ENCODE measurements around the gene WNT10A. TPM values are rescaled to one million over a fixed set of nuclear protein-coding genes. Genes with fewer than 3 reads are reported as not detected.

WNT10A gene
- total and polyA plus RNA-seq, 4 experiments from 2014 or later: 7.6 to 12.4 (median 9.6) TPM

DNA sequence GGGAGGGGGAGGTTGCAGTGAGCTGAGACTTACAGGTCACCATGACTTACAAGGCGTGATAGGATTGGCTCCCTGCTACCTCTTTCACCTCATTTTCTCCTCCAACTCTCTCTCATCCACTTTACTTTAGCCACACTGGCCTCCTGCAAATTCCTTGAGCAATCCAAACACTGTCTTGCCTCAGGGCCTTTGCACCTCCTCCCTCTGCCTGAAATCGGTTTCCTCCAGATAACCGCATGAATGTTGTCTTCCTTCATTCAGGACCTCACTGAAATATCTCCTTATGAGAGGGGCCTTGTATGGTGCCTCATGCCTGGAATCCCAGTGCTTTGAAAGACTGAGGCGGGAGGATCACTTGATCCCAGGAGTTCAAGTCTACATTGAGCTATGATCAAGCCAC is 21.8 kb downstream of the WNT10A start:
- Histone ChIP-seq H3K9me3 (ENCODE audit: control insufficient read depth in 1 of 2, low read length in 2 of 2) (no peaks in the 10 kb centered on the region), H3K27ac (ENCODE audit: low read depth, low read length) (no peak overlapping the region), H3K4me3 (ENCODE audit: low read length in 2 of 2) (no peak overlapping the region), H3K27me3 (ENCODE audit: insufficient read depth, low read length) (no peaks in the 10 kb centered on the region), H3K4me1 (ENCODE audit: insufficient read depth, low read length) (peaks cover 14% of the 10 kb centered on the region), H3K36me3 (ENCODE audit: insufficient read depth, low read length) (no peaks in the 10 kb centered on the region)
- DNase-seq: no peak
- Mint-ChIP-seq H3K4me3 (no peak overlapping the region), H3K4me1 (peaks cover 4 to 20% (median 10%) of the 10 kb centered on the region in 4 donors), H3K27ac (no peak overlapping the region), H3K9me3 (peaks cover 0 to 7% (median 0%) of the 10 kb centered on the region in 8 donors), H3K36me3 (peaks cover 0 to 3% of the 10 kb centered on the region in 2 donors), H3K27me3 (peaks cover 16 to 29% of the 10 kb centered on the region in 2 donors)
- ChIA-PET CTCF (ENCODE audit: partially characterized antibody) (interaction anchor here (0.7 to 15.8 kb wide), 3 partner anchors 21 to 191 kb away, joined by 3 to 1167 read pairs (median 5); partner anchors contain the start of genes TTLL4 and WNT10A), POLR2A (ENCODE audit: partially characterized antibody) (no interaction called here)
- intact Hi-C loops (cut with micrococcal nuclease): no loop called here

DNA sequence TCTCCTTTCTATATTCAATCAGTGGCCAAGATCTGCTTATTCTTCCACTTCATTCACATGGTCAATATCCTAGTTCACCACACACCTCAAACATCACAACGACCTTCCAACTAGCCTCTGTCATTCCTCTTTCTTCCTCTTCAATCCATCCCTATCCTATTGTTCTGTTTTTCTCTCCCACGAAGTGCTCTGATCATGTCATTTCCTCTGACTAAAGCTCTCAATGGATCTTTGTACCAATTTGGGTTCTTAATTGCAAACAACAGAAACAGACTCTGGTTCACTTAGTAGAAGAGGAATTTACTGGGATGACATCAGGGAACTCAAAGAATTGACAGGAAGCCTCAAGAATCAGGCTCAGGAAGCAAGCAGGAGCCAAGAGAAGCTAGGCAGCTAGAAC is 23.5 kb downstream of the WNT10A start:
- intact Hi-C loops (cut with micrococcal nuclease): no loop called here
- CTCF ChIA-PET (ENCODE audit: partially characterized antibody): interaction anchor here (15.8 kb wide), 1 partner anchor 23 kb away, joined by 1167 read pairs; the partner anchor contains the start of gene WNT10A
- no peak overlapping the region for H3K27ac ChIP-seq (ENCODE audit: low read depth, low read length)
- peaks cover 0 to under 1% of the 10 kb centered on the region in 2 donors for H3K36me3 Mint-ChIP-seq
- H3K36me3 ChIP-seq (ENCODE audit: insufficient read depth, low read length): no peaks in the 10 kb centered on the region
- H3K27me3 ChIP-seq (ENCODE audit: insufficient read depth, low read length): no peaks in the 10 kb centered on the region
- no peaks in the 10 kb centered on the region for H3K9me3 ChIP-seq (ENCODE audit: control insufficient read depth in 1 of 2, low read length in 2 of 2)
- peaks cover 1 to 20% (median 7%) of the 10 kb centered on the region in 4 donors for H3K4me1 Mint-ChIP-seq
- no peak overlapping the region for H3K4me3 ChIP-seq (ENCODE audit: low read length in 2 of 2)
- DNase-seq: no peak
- POLR2A ChIA-PET (ENCODE audit: partially characterized antibody): no interaction called here
- no peak overlapping the region for H3K27ac Mint-ChIP-seq
- H3K4me1 ChIP-seq (ENCODE audit: insufficient read depth, low read length): peaks cover 7% of the 10 kb centered on the region
- peaks cover 16 to 28% of the 10 kb centered on the region in 2 donors for H3K27me3 Mint-ChIP-seq
- no peak overlapping the region for H3K4me3 Mint-ChIP-seq
- peaks cover 0 to 5% (median 0%) of the 10 kb centered on the region in 8 donors for H3K9me3 Mint-ChIP-seq

DNA sequence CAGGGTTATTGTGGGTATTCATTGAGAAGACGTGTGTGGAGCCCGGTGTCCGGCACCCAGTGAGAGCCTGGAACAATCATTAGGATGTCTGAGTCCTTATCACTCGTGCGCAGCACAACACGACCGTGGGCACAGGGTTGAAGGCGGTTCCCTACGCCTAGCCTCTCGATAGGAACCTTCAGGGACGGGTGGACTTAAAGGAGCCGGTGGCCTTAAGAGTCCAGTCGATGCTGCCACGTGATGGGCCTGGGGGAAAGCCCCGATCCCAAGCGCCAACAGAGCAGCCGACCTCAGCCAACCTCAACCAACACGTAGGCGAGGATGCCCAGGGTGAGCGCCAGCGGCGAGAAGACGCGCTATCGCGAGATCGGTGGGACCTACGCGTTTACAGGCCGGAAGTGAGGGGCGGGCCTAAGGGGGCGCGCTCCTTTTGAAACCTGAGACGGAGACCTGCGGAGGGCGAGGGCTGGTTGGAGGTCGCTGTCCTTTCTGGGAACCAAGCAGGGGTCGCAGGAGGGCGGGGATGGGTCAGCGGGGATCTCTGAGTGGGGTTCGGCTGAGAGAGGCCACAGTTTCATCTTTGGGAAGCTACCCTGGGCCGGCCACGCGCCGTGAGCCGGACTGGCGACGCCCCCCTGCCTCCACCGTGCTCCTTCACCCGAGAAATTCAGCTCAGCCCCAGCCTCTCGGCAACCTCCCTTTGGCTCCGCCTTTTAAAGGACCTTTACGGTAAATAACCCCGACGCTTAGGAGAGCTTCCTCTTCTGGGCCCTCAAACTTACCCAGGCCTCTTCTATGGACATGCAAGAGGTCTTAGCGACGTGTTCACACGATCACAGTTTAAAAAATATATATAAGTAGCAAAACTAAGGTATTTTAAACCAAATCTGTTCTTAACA is 28.3 kb downstream of the WNT10A start:
- CTCF ChIA-PET (ENCODE audit: partially characterized antibody): interaction anchor here (1.0 to 4.4 kb wide), 4 partner anchors 8 to 386 kb away, joined by 3 to 36 read pairs (median 17); no protein-coding TSS in a partner anchor

DNA sequence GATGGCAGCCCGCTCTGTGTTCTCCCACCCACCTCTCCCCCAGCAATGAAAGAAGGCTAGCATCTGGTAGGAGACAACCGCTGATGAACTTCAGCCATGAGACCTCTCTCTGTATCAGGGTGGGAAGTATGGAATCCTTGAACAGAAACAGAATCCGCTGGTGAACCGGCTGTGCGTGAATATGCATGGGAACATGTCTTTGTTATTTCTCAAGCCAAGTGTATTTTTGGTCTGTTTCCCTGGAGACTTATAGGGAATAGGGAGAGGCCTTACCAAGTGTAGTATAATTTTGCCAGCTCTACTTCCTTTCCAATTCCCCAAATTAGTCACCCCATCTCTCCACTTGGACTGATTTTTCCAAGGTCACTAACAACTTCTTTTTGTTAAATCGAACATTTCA is 30.1 kb downstream of the WNT10A start:
- DNase-seq: no peak
- no peaks in the 10 kb centered on the region for H3K36me3 ChIP-seq (ENCODE audit: insufficient read depth, low read length)
- H3K27ac ChIP-seq (ENCODE audit: low read depth, low read length): no peak overlapping the region
- H3K9me3 Mint-ChIP-seq: peaks cover 0 to 5% (median 0%) of the 10 kb centered on the region in 8 donors
- no peak overlapping the region for H3K4me3 ChIP-seq (ENCODE audit: low read length in 2 of 2)
- no peak overlapping the region for H3K27ac Mint-ChIP-seq
- H3K4me3 Mint-ChIP-seq: no peak overlapping the region
- peaks cover 12% of the 10 kb centered on the region for H3K4me1 ChIP-seq (ENCODE audit: insufficient read depth, low read length)
- peaks cover 7 to 10% of the 10 kb centered on the region in 2 donors for H3K27me3 Mint-ChIP-seq
- ChIA-PET CTCF (ENCODE audit: partially characterized antibody) (interaction anchor here (0.8 to 4.4 kb wide), 4 partner anchors 12 to 196 kb away, joined by 3 to 36 read pairs (median 17); no protein-coding TSS in a partner anchor), POLR2A (ENCODE audit: partially characterized antibody) (interaction anchor here (0.6 kb wide), 1 partner anchor 243 kb away, joined by 4 read pairs; no protein-coding TSS in a partner anchor)
- intact Hi-C loops (cut with micrococcal nuclease): no loop called here
- H3K27me3 ChIP-seq (ENCODE audit: insufficient read depth, low read length): no peaks in the 10 kb centered on the region
- no peaks in the 10 kb centered on the region for H3K9me3 ChIP-seq (ENCODE audit: control insufficient read depth in 1 of 2, low read length in 2 of 2)
- peaks cover 1 to 22% (median 10%) of the 10 kb centered on the region in 4 donors for H3K4me1 Mint-ChIP-seq
- H3K36me3 Mint-ChIP-seq: peaks cover 0 to 2% of the 10 kb centered on the region in 2 donors

More for the DNA sequence above, 28.3 kb downstream of the WNT10A start:
- POLR2A ChIA-PET (ENCODE audit: partially characterized antibody): interaction anchor here (0.8 to 1.0 kb wide), 3 partner anchors 16 to 28 kb away, joined by 3 to 4 read pairs (median 3); partner anchors contain the start of gene WNT10A
- H3K36me3 Mint-ChIP-seq: peaks cover 0 to 2% of the 10 kb centered on the region in 2 donors
- peak overlapping the region; percentile 64 to 68 for H3K4me3 ChIP-seq (ENCODE audit: low read length in 2 of 2)
- H3K4me1 Mint-ChIP-seq: peaks cover 1 to 22% (median 10%) of the 10 kb centered on the region in 4 donors
- H3K9me3 ChIP-seq (ENCODE audit: control insufficient read depth in 1 of 2, low read length in 2 of 2): no peaks in the 10 kb centered on the region
- peak; percentile 86 to 91 (median 87) for DNase-seq
- H3K4me1 ChIP-seq (ENCODE audit: insufficient read depth, low read length): peaks cover 12% of the 10 kb centered on the region
- intact Hi-C loops (cut with micrococcal nuclease): no loop called here
- peak overlapping the region; percentile 79 to 93 (median 84) for H3K27ac Mint-ChIP-seq
- H3K36me3 ChIP-seq (ENCODE audit: insufficient read depth, low read length): no peaks in the 10 kb centered on the region
- peaks cover 0 to 5% (median 0%) of the 10 kb centered on the region in 8 donors for H3K9me3 Mint-ChIP-seq
- no peaks in the 10 kb centered on the region for H3K27me3 ChIP-seq (ENCODE audit: insufficient read depth, low read length)
- peak overlapping the region; percentile 35 for H3K27ac ChIP-seq (ENCODE audit: low read depth, low read length)
- peaks cover 7 to 15% of the 10 kb centered on the region in 2 donors for H3K27me3 Mint-ChIP-seq
- peak overlapping the region; percentile 82 to 89 (median 87) for H3K4me3 Mint-ChIP-seq

DNA sequence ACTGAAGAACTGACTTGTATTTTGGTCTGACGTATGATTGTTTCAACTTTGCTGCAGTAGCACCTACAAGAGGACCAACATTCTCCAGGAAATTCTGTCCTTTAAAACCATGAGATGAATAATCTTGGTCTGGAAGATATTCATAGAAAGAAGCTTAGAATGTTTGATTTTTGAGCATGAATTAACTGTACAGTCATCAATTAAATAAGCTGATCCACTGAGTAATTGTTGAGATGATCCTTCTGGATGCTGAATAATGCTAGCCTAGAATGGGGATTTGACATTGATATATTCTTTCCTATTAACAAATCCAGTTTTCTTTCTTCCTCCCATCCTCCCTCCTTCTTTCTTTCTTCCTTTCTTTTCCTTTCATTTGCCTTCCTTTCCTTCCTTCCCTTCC is 39.9 kb downstream of the WNT10A start:
- H3K27ac ChIP-seq (ENCODE audit: low read depth, low read length): no peak overlapping the region
- no peaks in the 10 kb centered on the region for H3K4me1 ChIP-seq (ENCODE audit: insufficient read depth, low read length)
- DNase-seq: no peak
- H3K9me3 ChIP-seq (ENCODE audit: control insufficient read depth in 1 of 2, low read length in 2 of 2): no peaks in the 10 kb centered on the region
- ChIA-PET POLR2A (ENCODE audit: partially characterized antibody) (no interaction called here), CTCF (ENCODE audit: partially characterized antibody) (no interaction called here)
- peaks cover 0 to 11% of the 10 kb centered on the region in 2 donors for H3K36me3 Mint-ChIP-seq
- intact Hi-C loops (cut with micrococcal nuclease): no loop called here
- H3K27me3 ChIP-seq (ENCODE audit: insufficient read depth, low read length): no peaks in the 10 kb centered on the region
- H3K4me3 ChIP-seq (ENCODE audit: low read length in 2 of 2): no peak overlapping the region
- no peaks in the 10 kb centered on the region for H3K36me3 ChIP-seq (ENCODE audit: insufficient read depth, low read length)
- no peak overlapping the region for H3K4me3 Mint-ChIP-seq
- H3K27me3 Mint-ChIP-seq: peaks cover 14 to 33% of the 10 kb centered on the region in 2 donors
- no peak overlapping the region for H3K27ac Mint-ChIP-seq
- no peaks in the 10 kb centered on the region for H3K4me1 Mint-ChIP-seq
- H3K9me3 Mint-ChIP-seq: peaks cover 0 to 17% (median 4%) of the 10 kb centered on the region in 8 donors

DNA sequence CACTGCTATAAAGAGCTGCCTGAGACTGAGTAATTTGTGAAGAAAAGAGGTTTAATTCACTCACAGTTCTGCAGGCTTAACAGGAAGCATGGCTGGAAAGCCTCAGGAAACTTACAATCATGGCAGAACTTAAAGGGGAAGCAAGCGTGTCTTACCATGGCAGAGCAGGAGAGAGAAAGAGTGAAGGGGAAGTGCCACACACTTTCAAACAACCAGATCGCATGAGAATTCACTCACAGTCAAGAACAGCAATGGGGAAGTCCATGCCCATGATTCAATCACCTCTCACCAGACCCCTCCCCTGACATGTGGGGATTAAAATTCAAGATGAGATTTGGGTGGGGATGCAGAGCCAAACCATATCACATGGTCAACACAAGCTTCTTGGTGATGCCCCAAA is 44.1 kb downstream of the WNT10A start:
- H3K27me3 Mint-ChIP-seq: peaks cover 19 to 32% of the 10 kb centered on the region in 2 donors
- H3K27ac Mint-ChIP-seq: no peak overlapping the region
- no peaks in the 10 kb centered on the region for H3K36me3 ChIP-seq (ENCODE audit: insufficient read depth, low read length)
- peaks cover 0 to 11% of the 10 kb centered on the region in 2 donors for H3K36me3 Mint-ChIP-seq
- H3K9me3 Mint-ChIP-seq: peaks cover 0 to 21% (median 4%) of the 10 kb centered on the region in 8 donors
- CTCF ChIA-PET (ENCODE audit: partially characterized antibody): interaction anchor here (1.4 kb wide), 1 partner anchor 27 kb away, joined by 3 read pairs; no protein-coding TSS in a partner anchor
- no peak overlapping the region for H3K4me3 ChIP-seq (ENCODE audit: low read length in 2 of 2)
- H3K9me3 ChIP-seq (ENCODE audit: control insufficient read depth in 1 of 2, low read length in 2 of 2): no peaks in the 10 kb centered on the region
- H3K4me1 Mint-ChIP-seq: no peaks in the 10 kb centered on the region
- H3K4me1 ChIP-seq (ENCODE audit: insufficient read depth, low read length): no peaks in the 10 kb centered on the region
- no peak overlapping the region for H3K27ac ChIP-seq (ENCODE audit: low read depth, low read length)
- POLR2A ChIA-PET (ENCODE audit: partially characterized antibody): no interaction called here
- H3K4me3 Mint-ChIP-seq: no peak overlapping the region
- intact Hi-C loops (cut with micrococcal nuclease): no loop called here
- H3K27me3 ChIP-seq (ENCODE audit: insufficient read depth, low read length): no peaks in the 10 kb centered on the region
- no peak for DNase-seq

DNA sequence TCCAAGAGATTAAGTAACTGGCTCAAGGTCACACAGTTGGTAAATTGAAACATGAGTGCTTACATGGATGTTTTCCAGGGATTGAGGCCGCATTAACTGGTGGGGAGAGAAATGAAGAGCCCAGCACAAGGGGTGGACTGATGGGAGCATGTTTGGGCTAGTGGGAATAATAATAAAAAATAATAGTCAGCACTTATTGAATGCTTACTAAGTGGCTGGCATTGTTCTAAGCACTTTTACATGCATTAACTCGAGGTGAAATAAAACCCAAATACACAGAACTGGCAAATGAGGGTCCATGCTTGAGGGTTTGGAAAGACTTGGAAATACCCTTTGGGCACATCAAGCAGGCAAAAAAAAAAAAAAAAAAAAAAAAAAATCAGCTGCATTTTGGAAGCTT is 44.8 kb downstream of the WNT10A start:
- Histone ChIP-seq H3K36me3 (ENCODE audit: insufficient read depth, low read length) (no peaks in the 10 kb centered on the region), H3K27me3 (ENCODE audit: insufficient read depth, low read length) (no peaks in the 10 kb centered on the region), H3K9me3 (ENCODE audit: control insufficient read depth in 1 of 2, low read length in 2 of 2) (no peaks in the 10 kb centered on the region), H3K4me1 (ENCODE audit: insufficient read depth, low read length) (no peaks in the 10 kb centered on the region), H3K4me3 (ENCODE audit: low read length in 2 of 2) (no peak overlapping the region), H3K27ac (ENCODE audit: low read depth, low read length) (no peak overlapping the region)
- H3K36me3 Mint-ChIP-seq: peaks cover 0 to 14% of the 10 kb centered on the region in 2 donors
- peaks cover 0 to 24% (median 9%) of the 10 kb centered on the region in 8 donors for H3K9me3 Mint-ChIP-seq
- ChIA-PET POLR2A (ENCODE audit: partially characterized antibody) (no interaction called here), CTCF (ENCODE audit: partially characterized antibody) (no interaction called here)
- no peak for DNase-seq
- H3K27me3 Mint-ChIP-seq: peaks cover 14 to 26% of the 10 kb centered on the region in 2 donors
- H3K27ac Mint-ChIP-seq: no peak overlapping the region
- intact Hi-C loops (cut with micrococcal nuclease): no loop called here
- no peak overlapping the region for H3K4me3 Mint-ChIP-seq
- no peaks in the 10 kb centered on the region for H3K4me1 Mint-ChIP-seq
